Lung microvascular endothelial cell (primary cell): ENCODE results near the gene EFNB3. TPM values are rescaled to one million over a fixed set of nuclear protein-coding genes. Genes with fewer than 3 reads are reported as not detected.

Source experiments
- DNase-seq, 2 donors: peaks; one replicate each; pipeline versions ENCODE4 v3.0.0 to v3.0.0-alpha.2; 2010; ENCODE audit warnings: low read depth in 2 of 2
- total RNA-seq: library from RNA; depleted of rRNA; stranded (reverse); fragments of >200 nt; gene quantifications from 2 replicates; pipeline ENCODE4 v1.2.1, GENCODE V29; 2014

The EFNB3 gene
- total RNA-seq, result 0.20 and 0.22 TPM in 2 replicates

- DNase-seq, result peak in 1 of 2 donors; percentile 16
These were observed at the start of gene EFNB3 for GRCh38 chr17:7704601-7705268. Gene EFNB3, plus strand, starts transcription at chr17:7705202. Its CDS starts 397 bp downstream, at chr17:7705599.

GRCh38 chr17:7655541-7655840, 49.5 kb upstream of the EFNB3 start:
- no peak for DNase-seq

GRCh38 chr17:7656958-7657609, 47.9 kb upstream of the EFNB3 start:
- DNase-seq, result no peak

GRCh38 chr17:7667656-7668406, 37.2 kb upstream of the EFNB3 start:
- no peak for DNase-seq

GRCh38 chr17:7668482-7668881, 36.5 kb upstream of the EFNB3 start:
- no peak for DNase-seq

- no peak for DNase-seq
These were observed 31.8 kb upstream of the EFNB3 start for GRCh38 chr17:7673239-7673638.

- DNase-seq, result no peak
These were observed 30.1 kb upstream of the EFNB3 start for GRCh38 chr17:7674934-7675333.

GRCh38 chr17:7676533-7676932, 28.5 kb upstream of the EFNB3 start:
- no peak for DNase-seq

GRCh38 chr17:7677388-7678067, 27.5 kb upstream of the EFNB3 start:
- DNase-seq, result peak in 1 of 2 donors; percentile 83

GRCh38 chr17:7684851-7685532, 20.0 kb upstream of the EFNB3 start:
- DNase-seq, result no peak

- DNase-seq, result peak; percentile 94 to 95
These were observed 19.3 kb upstream of the EFNB3 start for GRCh38 chr17:7685533-7686221.

- peak; percentile 84 to 89 for DNase-seq
These were observed 18.6 kb upstream of the EFNB3 start for GRCh38 chr17:7686222-7687071.

- peak; percentile 88 to 91 for DNase-seq
These were observed 17.7 kb upstream of the EFNB3 start, which contains the start of gene TP53 for GRCh38 chr17:7687072-7687907. Gene TP53, minus strand, starts transcription at chr17:7687490. Its CDS starts 10,896 bp downstream, at chr17:7676594.

GRCh38 chr17:7687908-7688807, 16.8 kb upstream of the EFNB3 start, which contains the start of gene WRAP53:
Gene WRAP53, plus strand, starts transcription at chr17:7688477. Its CDS starts 172 bp downstream, at chr17:7688649.
- DNase-seq, result peak; percentile 99

- DNase-seq, result no peak
These were observed 16.1 kb upstream of the EFNB3 start for GRCh38 chr17:7688808-7689316.

- DNase-seq, result no peak
These were observed 9.4 kb upstream of the EFNB3 start for GRCh38 chr17:7695586-7695985.

- DNase-seq, result no peak
These were observed 7.0 kb upstream of the EFNB3 start for GRCh38 chr17:7697828-7698588.
